Measurements from ENCODE around the gene CCDC12.

Gene CCDC12

GRCh38 chr3:47000922-47001730 lies 24.6 kb upstream of the CCDC12 start:
- TF ChIP-seq CTCF (IDR thresholded peaks at IDR 0.05; ENCODE audit: borderline replicate concordance, control extremely low read depth, extremely low read depth, insufficient read depth, missing control alignments): no peak
- in situ Hi-C loops (cut with MboI; ENCODE audit: low sequenced_read_pairs, unreplicated experiment): loop anchor here (25.0 kb wide), 1 partner anchor 361 kb away; no protein-coding TSS in a partner anchor
- DNase-seq (ENCODE audit: low spot score): no peak

GRCh38 chr3:47000198-47000815 lies 23.8 kb upstream of the CCDC12 start:
- TF ChIP-seq CTCF (IDR thresholded peaks at IDR 0.05; ENCODE audit: borderline replicate concordance, control extremely low read depth, extremely low read depth, insufficient read depth, missing control alignments): no peak
- in situ Hi-C loops (cut with MboI; ENCODE audit: low sequenced_read_pairs, unreplicated experiment): loop anchor here (25.0 kb wide), 1 partner anchor 362 kb away; no protein-coding TSS in a partner anchor
- no peak for DNase-seq (ENCODE audit: low spot score)

DNA sequence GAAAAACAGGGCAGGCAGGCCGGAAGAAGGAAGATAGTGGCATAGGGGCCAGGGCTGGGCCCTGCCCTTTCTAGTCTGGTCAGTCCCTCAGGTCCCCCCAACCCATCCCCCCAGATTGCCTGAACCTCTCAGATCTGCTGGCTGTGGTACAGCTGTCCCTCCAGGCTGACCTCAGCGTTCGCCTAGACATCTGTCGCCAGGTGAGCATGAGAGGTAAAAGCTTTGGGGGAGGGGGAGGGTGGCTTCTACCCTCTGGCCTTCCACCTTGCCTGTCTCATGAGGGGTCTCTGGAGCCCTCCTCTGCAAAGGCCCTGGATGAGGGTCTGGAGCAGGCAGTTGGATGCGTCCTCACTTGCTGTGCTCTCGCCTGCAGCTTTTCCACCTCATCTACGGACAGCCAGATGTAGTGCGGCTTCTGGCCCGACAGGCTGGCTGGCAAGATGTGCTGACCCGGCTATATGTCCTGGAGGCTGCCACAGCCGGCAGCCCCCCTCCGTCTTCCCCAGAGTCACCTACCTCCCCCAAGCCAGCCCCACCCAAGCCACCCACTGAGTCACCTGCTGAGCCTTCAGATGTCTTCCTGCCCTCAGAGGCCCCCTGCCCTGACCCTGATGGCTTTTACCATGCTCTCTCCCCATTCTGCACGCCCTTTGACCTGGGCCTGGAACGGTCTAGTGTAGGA lies 23.1 kb upstream of the CCDC12 start:
- in situ Hi-C loops (cut with MboI; ENCODE audit: low sequenced_read_pairs, unreplicated experiment): loop anchor here (25.0 kb wide), 1 partner anchor 363 kb away; no protein-coding TSS in a partner anchor
- no peak for DNase-seq (ENCODE audit: low spot score)
- no peak for TF ChIP-seq CTCF (IDR thresholded peaks at IDR 0.05; ENCODE audit: borderline replicate concordance, control extremely low read depth, extremely low read depth, insufficient read depth, missing control alignments)

GRCh38 chr3:46998852-46999515 lies 22.4 kb upstream of the CCDC12 start:
- DNase-seq (ENCODE audit: low spot score): no peak
- in situ Hi-C loops (cut with MboI; ENCODE audit: low sequenced_read_pairs, unreplicated experiment): no loop called here
- no peak for TF ChIP-seq CTCF (IDR thresholded peaks at IDR 0.05; ENCODE audit: borderline replicate concordance, control extremely low read depth, extremely low read depth, insufficient read depth, missing control alignments)

- in situ Hi-C loops (cut with MboI; ENCODE audit: low sequenced_read_pairs, unreplicated experiment): no loop called here
- peak; percentile 83 for TF ChIP-seq CTCF (IDR thresholded peaks at IDR 0.05; ENCODE audit: borderline replicate concordance, control extremely low read depth, extremely low read depth, insufficient read depth, missing control alignments)
- DNase-seq (ENCODE audit: low spot score): peak; percentile 88
These were observed 21.7 kb upstream of the CCDC12 start for GRCh38 chr3:46998121-46998851.

Measured in GM13976 (cell line).